Activated naive CD4-positive, alpha-beta T cell treated with anti-CD3 and anti-CD28 coated beads for 36 hours (primary cell): ENCODE measurements around the gene ARF1. TPM values are rescaled to one million over a fixed set of nuclear protein-coding genes. Genes with fewer than 3 reads are reported as not detected.

Experiments
- CTCF ChIA-PET: fragments of 350-600 bp; sonication (Branson Sonifier 250); formaldehyde crosslinking; loops from one replicate; lab custom pipeline; 2021; ENCODE audit warnings: antibody characterized with exemption; lab: Charles Lee
- DNase-seq: peaks from one replicate; pipeline ENCODE4 v3.0.0-alpha.2; 2020
- H3K27ac Mint-ChIP-seq: one replicate; pipeline ENCODE4 v1.8.0; 2021; ENCODE audit warnings: mild to moderate bottlenecking, mixed read lengths
- H3K27me3 Mint-ChIP-seq: one replicate; pipeline ENCODE4 v1.8.0; 2021; ENCODE audit warnings: low read depth, mixed read lengths
- H3K36me3 Mint-ChIP-seq: one replicate; pipeline ENCODE4 v1.8.0; 2021; ENCODE audit warnings: low read depth, mixed read lengths
- H3K4me1 Mint-ChIP-seq: one replicate; pipeline ENCODE4 v1.8.0; 2021; ENCODE audit warnings: low read depth, mixed read lengths
- H3K4me3 Mint-ChIP-seq: one replicate; pipeline ENCODE4 v1.8.0; 2021; ENCODE audit warnings: mild to moderate bottlenecking, moderate library complexity, mixed read lengths
- H3K9me3 Mint-ChIP-seq: one replicate; pipeline ENCODE4 v1.8.0; 2021; ENCODE audit warnings: mixed read lengths
- intact Hi-C: fragments of 100-400 bp; cut with micrococcal nuclease; formaldehyde crosslinking; loops from one replicate; pipeline ENCODE4 v1.15.1; 2023
- microRNA-seq: library from miRNA; unstranded; fragments of <30 nt; microRNA quantifications from one replicate; pipeline ENCODE4 v1.2.0, GENCODE V29; 2022; ENCODE audit warnings: borderline microRNAs expressed, borderline replicate concordance
- total RNA-seq, 2 experiments: library from RNA; stranded (reverse); gene quantifications; one replicate each; pipeline ENCODE4 v1.2.3, GENCODE V29; 2021

The ARF1 gene
- total RNA-seq, 2 experiments from 2014 or later, result 346 to 358 TPM

DNA sequence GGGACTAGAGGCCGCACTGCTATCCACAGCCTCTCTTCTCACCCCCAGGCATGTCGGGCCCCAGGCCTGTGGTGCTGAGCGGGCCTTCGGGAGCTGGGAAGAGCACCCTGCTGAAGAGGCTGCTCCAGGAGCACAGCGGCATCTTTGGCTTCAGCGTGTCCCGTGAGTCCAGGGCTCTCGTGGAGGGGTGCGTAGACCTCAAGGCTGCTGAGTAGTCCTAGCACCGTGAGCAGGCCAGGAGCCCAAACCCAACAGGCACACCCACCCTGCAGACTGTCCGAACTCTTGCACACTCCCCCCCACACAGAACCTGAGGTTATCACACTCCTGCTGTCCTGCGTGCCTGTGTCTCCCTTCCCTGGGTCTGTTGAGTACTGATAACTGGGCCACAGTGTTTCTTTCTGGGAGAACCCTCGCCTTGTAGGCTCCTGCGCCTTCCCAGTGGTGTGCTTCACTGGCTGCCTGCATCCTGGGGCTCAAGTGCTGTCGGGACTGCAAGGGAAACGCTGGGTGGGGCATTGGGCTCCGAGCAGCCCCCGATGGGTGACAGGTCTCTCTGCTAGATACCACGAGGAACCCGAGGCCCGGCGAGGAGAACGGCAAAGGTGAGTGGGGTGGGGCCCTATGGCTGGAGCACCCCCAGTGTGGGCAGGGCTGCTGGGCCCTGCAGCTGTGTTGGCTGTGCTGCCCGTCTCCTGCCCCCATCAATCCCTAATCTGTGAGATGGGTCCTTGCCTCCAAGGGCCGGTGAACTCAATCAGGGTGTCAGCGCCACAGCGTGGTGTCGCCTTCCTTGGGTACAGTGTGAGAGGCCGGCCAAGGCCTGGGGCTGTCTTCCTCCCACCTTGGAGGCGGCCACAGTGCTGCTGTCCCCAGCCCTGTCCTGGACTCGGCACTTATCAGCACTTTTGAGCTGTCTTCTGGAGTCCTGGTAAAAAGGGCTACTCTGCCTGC is 63.2 kb downstream of the ARF1 start:
- peaks cover 3% of the 10 kb centered on the region for H3K36me3 Mint-ChIP-seq
- CTCF ChIA-PET, result no interaction called here
- intact Hi-C loops, result no loop called here
- H3K27me3 Mint-ChIP-seq, result no peaks in the 10 kb centered on the region
- H3K4me3 Mint-ChIP-seq, result no peak overlapping the region
- H3K27ac Mint-ChIP-seq, result no peak overlapping the region
- H3K9me3 Mint-ChIP-seq, result no peaks in the 10 kb centered on the region
- H3K4me1 Mint-ChIP-seq, result peaks cover 25% of the 10 kb centered on the region
- peak; percentile 3 for DNase-seq

DNA sequence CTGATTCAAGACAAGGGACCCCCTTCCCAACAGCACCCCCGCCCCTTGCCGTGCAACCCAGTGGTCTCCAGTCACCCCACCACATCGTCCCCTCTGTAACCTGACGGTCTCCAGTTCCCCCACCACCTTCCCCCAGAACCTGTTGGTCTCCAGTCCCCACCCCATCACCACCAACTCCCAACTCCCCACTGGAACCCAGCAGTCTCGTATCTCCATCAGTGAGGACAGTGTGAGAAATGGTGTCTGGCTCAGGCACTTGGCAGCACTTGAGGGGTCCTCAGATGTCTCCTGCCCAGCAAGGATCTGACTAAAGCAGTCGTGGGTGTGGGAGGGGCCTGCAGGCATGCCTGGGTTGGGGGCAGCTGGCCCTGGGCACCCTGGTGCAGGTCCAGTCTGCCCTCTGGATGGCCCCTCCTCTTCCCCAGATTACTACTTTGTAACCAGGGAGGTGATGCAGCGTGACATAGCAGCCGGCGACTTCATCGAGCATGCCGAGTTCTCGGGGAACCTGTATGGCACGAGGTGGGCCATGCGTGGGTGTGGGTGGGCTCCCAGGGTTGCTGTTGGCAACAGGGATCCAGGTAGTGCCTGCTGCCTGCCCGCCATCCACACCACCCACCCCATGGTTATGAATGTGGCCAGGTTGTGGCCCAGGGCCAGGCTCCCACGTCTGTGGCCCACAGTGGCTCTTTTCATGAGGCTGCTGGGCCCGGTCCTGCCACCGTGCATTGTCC is 64.1 kb downstream of the ARF1 start:
- peak; percentile 3 for DNase-seq
- H3K4me3 Mint-ChIP-seq, result no peak overlapping the region
- no peak overlapping the region for H3K27ac Mint-ChIP-seq
- peaks cover 25% of the 10 kb centered on the region for H3K4me1 Mint-ChIP-seq
- no peaks in the 10 kb centered on the region for H3K27me3 Mint-ChIP-seq
- intact Hi-C loops, result no loop called here
- H3K36me3 Mint-ChIP-seq, result no peaks in the 10 kb centered on the region
- CTCF ChIA-PET, result no interaction called here
- no peaks in the 10 kb centered on the region for H3K9me3 Mint-ChIP-seq

DNA sequence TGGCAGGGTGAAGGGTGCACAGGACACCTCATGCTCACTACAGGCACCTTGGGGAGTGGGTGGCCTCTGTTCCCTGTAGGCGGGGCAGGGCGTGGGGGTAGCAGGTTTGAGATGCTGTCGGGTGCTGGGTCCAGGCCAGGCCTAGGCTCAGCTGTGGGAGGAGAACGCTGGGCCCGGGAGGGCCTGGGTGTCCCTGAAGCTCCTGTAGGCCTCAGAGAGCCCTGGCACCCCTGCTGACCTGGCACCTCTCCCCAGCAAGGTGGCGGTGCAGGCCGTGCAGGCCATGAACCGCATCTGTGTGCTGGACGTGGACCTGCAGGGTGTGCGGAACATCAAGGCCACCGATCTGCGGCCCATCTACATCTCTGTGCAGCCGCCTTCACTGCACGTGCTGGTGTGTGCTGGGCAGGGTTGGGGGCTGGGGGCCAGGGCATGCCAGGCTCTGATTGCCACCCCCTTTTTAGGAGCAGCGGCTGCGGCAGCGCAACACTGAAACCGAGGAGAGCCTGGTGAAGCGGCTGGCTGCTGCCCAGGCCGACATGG is 64.7 kb downstream of the ARF1 start:
- no peaks in the 10 kb centered on the region for H3K36me3 Mint-ChIP-seq

DNA sequence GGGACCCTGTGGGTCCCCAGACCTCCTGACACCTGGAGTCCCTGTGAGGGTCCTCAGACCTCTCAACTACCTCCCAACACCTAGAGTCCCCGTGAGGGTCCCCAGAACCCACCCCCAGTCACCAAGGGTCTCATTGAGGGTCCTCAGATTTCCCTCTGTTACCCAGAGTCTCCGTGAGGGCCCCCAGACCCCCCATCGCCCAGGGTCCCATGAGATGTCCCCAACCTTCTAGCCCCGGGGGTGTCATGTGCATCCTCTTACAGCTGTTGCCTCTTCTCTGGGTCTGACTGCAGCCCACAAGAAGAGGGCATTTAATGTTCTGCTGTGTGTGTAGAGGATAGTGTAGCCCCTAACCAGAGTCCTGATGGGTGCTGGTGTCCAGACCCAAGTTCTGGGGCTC is 65.3 kb downstream of the ARF1 start:
- Mint-ChIP-seq H3K4me1 (peaks cover 15% of the 10 kb centered on the region), H3K9me3 (no peaks in the 10 kb centered on the region), H3K36me3 (no peaks in the 10 kb centered on the region), H3K27me3 (no peaks in the 10 kb centered on the region), H3K4me3 (no peak overlapping the region), H3K27ac (no peak overlapping the region)
- intact Hi-C loops, result no loop called here
- DNase-seq, result no peak
- CTCF ChIA-PET, result no interaction called here

More for the DNA sequence above, 64.7 kb downstream of the ARF1 start:
- CTCF ChIA-PET, result no interaction called here
- no peak overlapping the region for H3K27ac Mint-ChIP-seq
- peaks cover 21% of the 10 kb centered on the region for H3K4me1 Mint-ChIP-seq
- no peak for DNase-seq
- no peak overlapping the region for H3K4me3 Mint-ChIP-seq
- H3K9me3 Mint-ChIP-seq, result no peaks in the 10 kb centered on the region
- no peaks in the 10 kb centered on the region for H3K27me3 Mint-ChIP-seq
- intact Hi-C loops, result no loop called here

DNA sequence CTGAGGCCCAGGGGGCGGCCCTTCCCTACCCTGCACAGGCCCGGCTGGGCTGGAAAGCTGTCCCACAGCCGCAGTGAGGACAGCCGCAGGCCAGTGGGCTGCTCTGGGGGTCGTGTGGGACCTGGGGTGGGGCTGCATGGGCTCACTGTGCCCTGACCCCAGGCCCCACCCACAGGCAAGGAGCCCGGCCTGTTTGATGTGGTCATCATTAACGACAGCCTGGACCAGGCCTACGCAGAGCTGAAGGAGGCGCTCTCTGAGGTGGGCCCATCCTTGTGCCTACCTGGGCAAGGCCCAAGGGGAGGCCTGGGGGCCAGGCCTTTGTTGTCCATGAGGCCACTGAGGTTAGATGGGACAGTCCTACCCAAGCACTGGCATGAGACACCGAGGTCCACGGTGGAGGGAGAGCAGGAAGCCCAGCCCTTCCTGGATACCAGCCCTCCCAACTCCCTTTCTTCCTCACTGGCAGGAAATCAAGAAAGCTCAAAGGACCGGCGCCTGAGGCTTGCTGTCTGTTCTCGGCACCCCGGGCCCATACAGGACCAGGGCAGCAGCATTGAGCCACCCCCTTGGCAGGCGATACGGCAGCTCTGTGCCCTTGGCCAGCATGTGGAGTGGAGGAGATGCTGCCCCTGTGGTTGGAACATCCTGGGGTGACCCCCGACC is 65.8 kb downstream of the ARF1 start:
- no peak for DNase-seq
- Mint-ChIP-seq H3K36me3 (no peaks in the 10 kb centered on the region), H3K4me1 (peaks cover 10% of the 10 kb centered on the region), H3K9me3 (no peaks in the 10 kb centered on the region), H3K27ac (no peak overlapping the region), H3K4me3 (no peak overlapping the region), H3K27me3 (no peaks in the 10 kb centered on the region)
- intact Hi-C loops, result no loop called here
- CTCF ChIA-PET, result no interaction called here

Small RNA genes within 50 kb of the gene (microRNA-seq; reads per million reads assigned to microRNA genes)
- gene MIR3620, result 5.5 reads per million, percentile 3 among the genes with 10 or more reads in this experiment

Other genes with a start within 250 kb of the ARF1 start
- gene WNT9A, start 134.8 kb upstream of the ARF1 start, total RNA-seq, result not detected
- not detected for gene WNT3A, start 75.7 kb upstream of the ARF1 start, total RNA-seq
- 10 to 100 TPM; 14.5 to 16.2 TPM for gene C1orf35, start 20.6 kb downstream of the ARF1 start, total RNA-seq
- 10 to 100 TPM; 45.5 TPM for gene MRPL55, start 26.6 kb downstream of the ARF1 start, total RNA-seq
- gene GUK1, start 57.6 kb downstream of the ARF1 start, total RNA-seq, result 100 to 1,000 TPM; 206 TPM
- gene GJC2, start 67.2 kb downstream of the ARF1 start, total RNA-seq, result under 1 TPM; 0.17 to 0.25 TPM
- 1 to 10 TPM; 4.9 to 5.5 TPM for gene IBA57, start 83.1 kb downstream of the ARF1 start, total RNA-seq
- gene OBSCN, start 125.3 kb downstream of the ARF1 start, total RNA-seq, result 10 to 100 TPM; 11.5 to 13.5 TPM